ENCODE results near the gene GABRG3. TPM values are rescaled to one million over a fixed set of nuclear protein-coding genes. Genes with fewer than 3 reads are reported as not detected.

Gene GABRG3
- total and polyA plus RNA-seq, 10 of the 15 experiments (the other 5 are each of a cell fraction or from before 2014, with no cell fraction given), result 0.15 TPM; not detected in 9

DNA sequence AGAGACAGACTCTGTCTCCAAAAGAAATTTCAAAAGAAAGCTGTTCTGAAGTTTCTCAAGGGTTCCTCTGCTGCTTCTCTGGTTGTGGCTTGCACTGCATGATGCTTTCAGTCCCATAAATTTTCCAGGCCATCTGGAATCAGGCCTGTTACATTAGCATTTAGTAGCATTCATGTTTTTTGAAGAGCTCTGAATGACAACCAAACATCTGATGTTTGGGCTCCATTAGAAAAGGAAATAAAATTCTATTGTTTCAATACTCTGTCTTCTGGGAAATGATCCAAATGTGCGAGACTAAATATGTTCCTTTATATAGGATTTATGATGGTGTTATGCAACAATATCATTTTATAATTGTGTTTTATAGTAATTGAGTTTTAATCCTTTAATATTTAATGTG lies 455.8 kb downstream of the GABRG3 start (continued):
- TF ChIP-seq, protein P1, sequence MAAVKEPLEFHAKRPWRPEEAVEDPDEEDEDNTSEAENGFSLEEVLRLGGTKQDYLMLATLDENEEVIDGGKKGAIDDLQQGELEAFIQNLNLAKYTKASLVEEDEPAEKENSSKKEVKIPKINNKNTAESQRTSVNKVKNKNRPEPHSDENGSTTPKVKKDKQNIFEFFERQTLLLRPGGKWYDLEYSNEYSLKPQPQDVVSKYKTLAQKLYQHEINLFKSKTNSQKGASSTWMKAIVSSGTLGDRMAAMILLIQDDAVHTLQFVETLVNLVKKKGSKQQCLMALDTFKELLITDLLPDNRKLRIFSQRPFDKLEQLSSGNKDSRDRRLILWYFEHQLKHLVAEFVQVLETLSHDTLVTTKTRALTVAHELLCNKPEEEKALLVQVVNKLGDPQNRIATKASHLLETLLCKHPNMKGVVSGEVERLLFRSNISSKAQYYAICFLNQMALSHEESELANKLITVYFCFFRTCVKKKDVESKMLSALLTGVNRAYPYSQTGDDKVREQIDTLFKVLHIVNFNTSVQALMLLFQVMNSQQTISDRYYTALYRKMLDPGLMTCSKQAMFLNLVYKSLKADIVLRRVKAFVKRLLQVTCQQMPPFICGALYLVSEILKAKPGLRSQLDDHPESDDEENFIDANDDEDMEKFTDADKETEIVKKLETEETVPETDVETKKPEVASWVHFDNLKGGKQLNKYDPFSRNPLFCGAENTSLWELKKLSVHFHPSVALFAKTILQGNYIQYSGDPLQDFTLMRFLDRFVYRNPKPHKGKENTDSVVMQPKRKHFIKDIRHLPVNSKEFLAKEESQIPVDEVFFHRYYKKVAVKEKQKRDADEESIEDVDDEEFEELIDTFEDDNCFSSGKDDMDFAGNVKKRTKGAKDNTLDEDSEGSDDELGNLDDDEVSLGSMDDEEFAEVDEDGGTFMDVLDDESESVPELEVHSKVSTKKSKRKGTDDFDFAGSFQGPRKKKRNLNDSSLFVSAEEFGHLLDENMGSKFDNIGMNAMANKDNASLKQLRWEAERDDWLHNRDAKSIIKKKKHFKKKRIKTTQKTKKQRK (IDR thresholded peaks at IDR 0.05; ENCODE audit: low read depth, low read length), result no peak
- TF ChIP-seq ATF7 (IDR thresholded peaks at IDR 0.05; ENCODE audit: low read depth), result no peak

DNA sequence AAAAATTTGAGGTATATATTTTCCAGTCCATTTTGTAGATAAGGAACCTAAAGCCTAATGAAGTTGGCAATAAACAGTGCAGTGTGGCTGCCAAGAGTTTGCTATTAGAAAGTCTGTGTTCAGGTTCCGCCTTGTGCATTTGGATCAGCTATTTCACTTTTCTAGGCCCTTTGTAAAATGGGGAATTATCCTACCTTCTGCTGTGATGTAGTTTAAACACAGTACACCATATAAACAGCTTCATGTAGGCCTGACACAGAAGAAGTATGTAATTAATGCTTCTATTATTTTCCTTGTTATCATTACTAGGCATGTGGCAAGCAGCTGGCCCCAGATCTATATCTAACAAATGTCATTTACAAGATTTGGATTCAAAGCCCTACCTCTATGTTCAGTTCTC lies 456.3 kb downstream of the GABRG3 start:
- BruUV-seq (replicated peaks), result no TSS peak
- no peaks in the 10 kb centered on the region for H4K20me1 ChIP-seq (ENCODE audit: control insufficient read depth, insufficient read depth)
- no peak for ATAC-seq
- H3K27me3 ChIP-seq (replicated peaks in 1 of 2; ENCODE audit: control insufficient read depth in 2 of 2, insufficient read depth in 2 of 2, low read length in 1 of 2), result no peaks in the 10 kb centered on the region
- ChIA-PET POLR2A (no interaction called here), RAD21 (ENCODE audit: unreplicated experiment) (no interaction called here), CTCF (no interaction called here), SMC1A (ENCODE audit: uncharacterized antibody, unreplicated experiment) (no interaction called here)
- H3K9me3 ChIP-seq (replicated peaks; ENCODE audit: control insufficient read depth, insufficient read depth, low read length), result no peaks in the 10 kb centered on the region
- no peak for FAIRE-seq
- TF ChIP-seq SRF (IDR thresholded peaks at IDR 0.05; ENCODE audit: low read depth in 2 of 2, low read length in 2 of 2) (no peak), NFYB (IDR thresholded peaks at IDR 0.05; ENCODE audit: insufficient read depth, low read depth, low read length) (no peak), GABPA (IDR thresholded peaks at IDR 0.05; ENCODE audit: low read depth) (no peak), BHLHE40 (IDR thresholded peaks at IDR 0.05; ENCODE audit: borderline replicate concordance in 1 of 2, low read depth in 2 of 2, low read length in 1 of 2) (no peak), SIN3A (IDR thresholded peaks at IDR 0.05; ENCODE audit: low read depth, low read length) (no peak), ZNF217 (IDR thresholded peaks at IDR 0.05) (no peak), IRF4 (IDR thresholded peaks at IDR 0.05; ENCODE audit: low read depth, low read length) (no peak), FOS (IDR thresholded peaks at IDR 0.05; ENCODE audit: borderline replicate concordance, extremely low read depth, insufficient read length) (no peak), CREB1 (IDR thresholded peaks at IDR 0.05; ENCODE audit: low read depth) (no peak), NRF1 (conservative IDR thresholded peaks at IDR 0.05; ENCODE audit: low read depth, low read length) (no peak), EP300 (IDR thresholded peaks at IDR 0.05; ENCODE audit: borderline replicate concordance in 1 of 2, control insufficient read depth in 1 of 2, low read depth in 2 of 2, low read length in 2 of 2) (no peak), BRCA1 (IDR thresholded peaks at IDR 0.05; ENCODE audit: low read depth, low read length) (no peak), RCOR1 (conservative IDR thresholded peaks at IDR 0.05; ENCODE audit: low read depth, low read length) (no peak), PAX8 (IDR thresholded peaks at IDR 0.05) (no peak), CEBPB (IDR thresholded peaks at IDR 0.05; ENCODE audit: borderline replicate concordance in 1 of 2, low read depth in 2 of 2, low read length in 2 of 2) (no peak), MYB (IDR thresholded peaks at IDR 0.05; ENCODE audit: borderline replicate concordance, low read depth, low read length) (no peak), YBX1 (IDR thresholded peaks at IDR 0.05) (no peak)
- TF ChIP-seq, protein P2, sequence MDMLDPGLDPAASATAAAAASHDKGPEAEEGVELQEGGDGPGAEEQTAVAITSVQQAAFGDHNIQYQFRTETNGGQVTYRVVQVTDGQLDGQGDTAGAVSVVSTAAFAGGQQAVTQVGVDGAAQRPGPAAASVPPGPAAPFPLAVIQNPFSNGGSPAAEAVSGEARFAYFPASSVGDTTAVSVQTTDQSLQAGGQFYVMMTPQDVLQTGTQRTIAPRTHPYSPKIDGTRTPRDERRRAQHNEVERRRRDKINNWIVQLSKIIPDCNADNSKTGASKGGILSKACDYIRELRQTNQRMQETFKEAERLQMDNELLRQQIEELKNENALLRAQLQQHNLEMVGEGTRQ (IDR thresholded peaks at IDR 0.05; ENCODE audit: borderline replicate concordance, low read depth, low read length), result no peak
- no peak overlapping the region for H3K4me3 ChIP-seq
- intact Hi-C loops (cut with micrococcal nuclease; ENCODE audit: unreplicated experiment), result no loop called here
- no peak overlapping the region for H3K9ac ChIP-seq (ENCODE audit: control insufficient read depth, insufficient read depth, low read length)
- H3K36me3 ChIP-seq (ENCODE audit: control insufficient read depth in 2 of 2, insufficient read depth in 2 of 2, low read length in 1 of 2), result no peaks in the 10 kb centered on the region
- H3K79me2 ChIP-seq (ENCODE audit: control insufficient read depth, insufficient read depth, low read length), result no peaks in the 10 kb centered on the region
- in situ Hi-C loops (cut with MboI), result no loop called here
- 20% methylated on average over 1 of the region's 1 CpG for WGBS (ENCODE audit: insufficient coverage, insufficient replicate concordance, low lambda C conversion rate, missing lambda C conversion rate)
- no peak overlapping the region for H3K4me2 ChIP-seq (ENCODE audit: control insufficient read depth, insufficient read depth)
- DNase-seq (ENCODE audit: low read depth, low spot score), result no peak
- H2AFZ ChIP-seq (ENCODE audit: control insufficient read depth, low read depth, low read length), result no peak overlapping the region
- no peak overlapping the region for H3K27ac ChIP-seq (ENCODE audit: control insufficient read depth, insufficient read depth)
- no peaks in the 10 kb centered on the region for H3K4me1 ChIP-seq (ENCODE audit: control insufficient read depth, insufficient read depth, low read length)
